H1 (cell line): ENCODE data around the gene SOWAHC. TPM values are rescaled to one million over a fixed set of nuclear protein-coding genes. Genes with fewer than 3 reads are reported as not detected.

ENCODE experiments used
- CTCF ChIA-PET: fragments of 300-600 bp; sonication (Branson Sonifier 250); formaldehyde crosslinking; loops from one replicate; lab custom pipeline; 2021; ENCODE audit not compliant: partially characterized antibody; lab: Charles Lee
- POLR2A ChIA-PET: fragments of 300-600 bp; sonication (Branson Sonifier 250); formaldehyde crosslinking; loops from one replicate; lab custom pipeline; 2021; ENCODE audit warnings: inconsistent platforms; ENCODE audit not compliant: partially characterized antibody; lab: Charles Lee
- DNase-seq, 2 experiments: peaks; one replicate each; pipeline versions ENCODE4 v3.0.0 to v3.0.0-alpha.2; 2010 to 2022; ENCODE audit warnings: low spot score in 2 of 2, low read depth in 1 of 2, mixed read lengths in 1 of 2
- FAIRE-seq: peaks from 2 replicates; lab custom pipeline; 2011; peaks lifted over from hg19 to GRCh38; lab: Jason Lieb, UNC
- H2AFZ ChIP-seq: 2 replicates; pipeline ENCODE4 v1.8.1; 2012; ENCODE audit warnings: low read length, inconsistent platforms
- H2AK5ac ChIP-seq: 2 replicates; pipeline ENCODE4 v1.6.1; 2013; ENCODE audit warnings: low read depth, low read length
- H2BK120ac ChIP-seq: replicated peaks from 2 replicates; pipeline ENCODE3; 2013; ENCODE audit warnings: low read depth, low read length, inconsistent platforms
- H2BK12ac ChIP-seq: 2 replicates; pipeline ENCODE4 v1.6.1; 2013; ENCODE audit warnings: low read depth, low read length
- H2BK15ac ChIP-seq: 2 replicates; pipeline ENCODE4 v1.6.1; 2013; ENCODE audit warnings: low read length
- H2BK20ac ChIP-seq: 2 replicates; pipeline ENCODE4 v1.6.1; 2013; ENCODE audit warnings: low read length
- H2BK5ac ChIP-seq: 2 replicates; pipeline ENCODE4 v1.6.1; 2013; ENCODE audit warnings: low read depth, low read length
- H3K14ac ChIP-seq: 2 replicates; pipeline ENCODE4 v1.6.1; 2013; ENCODE audit warnings: inconsistent platforms; ENCODE audit not compliant: insufficient read length
- H3K18ac ChIP-seq: 2 replicates; pipeline ENCODE4 v1.6.1; 2013; ENCODE audit warnings: low read length; ENCODE audit errors: extremely low read depth
- H3K23ac ChIP-seq: 2 replicates; pipeline ENCODE4 v1.6.1; 2013; ENCODE audit warnings: inconsistent platforms; ENCODE audit not compliant: insufficient read length
- H3K23me2 ChIP-seq: 2 replicates; pipeline ENCODE4 v1.6.1; 2013; ENCODE audit warnings: low read depth, low read length
- H3K27ac ChIP-seq: 2 replicates; pipeline ENCODE4 v1.6.1; 2011; ENCODE audit warnings: low read depth, low read length, inconsistent platforms
- H3K27me3 ChIP-seq, 4 experiments: replicated peaks in 1 of 4; 1 replicate in 1 of 4; 2 replicates in 3 of 4; pipeline versions ENCODE4 v1.6.1 to v1.8.1; 2011 to 2013; ENCODE audit warnings: low read length in 3 of 4, mild to moderate bottlenecking in 3 of 4, inconsistent platforms in 2 of 4, mixed read lengths in 2 of 4, moderate library complexity in 1 of 4; ENCODE audit not compliant: control insufficient read depth in 3 of 4, insufficient read depth in 3 of 4; ENCODE audit errors: extremely low read depth in 1 of 4
- H3K36me3 ChIP-seq, 4 experiments: 2 replicates each; pipeline versions ENCODE4 v1.6.1 to v1.8.1; 2011 to 2013; ENCODE audit warnings: mild to moderate bottlenecking in 4 of 4, low read length in 3 of 4, moderate library complexity in 2 of 4, control low read depth in 1 of 4, inconsistent platforms in 1 of 4; ENCODE audit not compliant: insufficient read depth in 4 of 4, control insufficient read depth in 2 of 4
- H3K4ac ChIP-seq: replicated peaks from 2 replicates; pipeline ENCODE3; 2013; ENCODE audit warnings: low read length, low read depth, mixed read lengths, inconsistent platforms; ENCODE audit not compliant: insufficient read length
- H3K4me1 ChIP-seq, 4 experiments: replicated peaks in 1 of 4; 1 replicate in 1 of 4; 2 replicates in 3 of 4; pipeline versions ENCODE4 v1.6.1 to v1.8.1; 2011 to 2013; ENCODE audit warnings: low read length in 3 of 4, inconsistent platforms in 2 of 4, mixed read lengths in 1 of 4; ENCODE audit not compliant: insufficient read depth in 4 of 4, control insufficient read depth in 3 of 4
- H3K4me2 ChIP-seq, 2 experiments: 2 replicates each; pipeline versions ENCODE4 v1.6.1 to v1.8.1; 2011 to 2013; ENCODE audit warnings: low read depth in 2 of 2, low read length in 2 of 2, control low read depth in 1 of 2, inconsistent platforms in 1 of 2, mild to moderate bottlenecking in 1 of 2; ENCODE audit not compliant: insufficient read depth in 1 of 2
- H3K4me3 ChIP-seq, 4 experiments: fragments of 200-600, 300-600 bp in 1 of 4; sonication (generic), shearing (Covaris generic), sonication (Bioruptor Twin) in 1 of 4; 2 replicates each; pipeline versions ENCODE4 v1.5.1 to v1.8.1; 2011 to 2016; ENCODE audit warnings: low read length in 4 of 4, low read depth in 3 of 4, control low read depth in 2 of 4, inconsistent platforms in 2 of 4, mild to moderate bottlenecking in 2 of 4, mixed read lengths in 1 of 4, moderate library complexity in 1 of 4; ENCODE audit not compliant: insufficient read depth in 2 of 4; ENCODE audit errors: extremely low read depth in 1 of 4
- H3K56ac ChIP-seq: replicated peaks from 2 replicates; pipeline ENCODE3; 2013; ENCODE audit warnings: low read depth, mild to moderate bottlenecking, mixed read lengths, low read length, inconsistent platforms; ENCODE audit not compliant: insufficient read length
- H3K79me1 ChIP-seq: 2 replicates; pipeline ENCODE4 v1.6.1; 2013; ENCODE audit warnings: low read depth, low read length, control low read depth
- H3K79me2 ChIP-seq, 2 experiments: 2 replicates each; pipeline versions ENCODE4 v1.6.1 to v1.8.1; 2012 to 2013; ENCODE audit warnings: low read length in 2 of 2, mild to moderate bottlenecking in 2 of 2, inconsistent platforms in 1 of 2; ENCODE audit not compliant: insufficient read depth in 2 of 2, control insufficient read depth in 1 of 2
- H3K9ac ChIP-seq, 4 experiments: replicated peaks in 1 of 4; 1 replicate in 1 of 4; 2 replicates in 3 of 4; pipeline versions ENCODE4 v1.6.1 to v1.8.1; 2011 to 2013; ENCODE audit warnings: low read depth in 3 of 4, low read length in 3 of 4, control low read depth in 2 of 4, mild to moderate bottlenecking in 2 of 4, moderate library complexity in 2 of 4, inconsistent platforms in 1 of 4; ENCODE audit errors: extremely low read depth in 1 of 4
- H3K9me3 ChIP-seq, 2 experiments: 2 replicates each; pipeline versions ENCODE4 v1.6.1 to v1.8.1; 2012 to 2013; ENCODE audit warnings: mild to moderate bottlenecking in 2 of 2, moderate library complexity in 2 of 2, control low read depth in 1 of 2, inconsistent platforms in 1 of 2, low read depth in 1 of 2, low read length in 1 of 2, mixed read lengths in 1 of 2; ENCODE audit not compliant: insufficient read depth in 2 of 2
- H4K20me1 ChIP-seq, 2 experiments: replicated peaks in 1 of 2; 2 replicates each; pipeline versions ENCODE3 to v1.8.1; 2011 to 2013; ENCODE audit warnings: inconsistent platforms in 2 of 2, low read length in 2 of 2, mild to moderate bottlenecking in 1 of 2; ENCODE audit not compliant: insufficient read depth in 2 of 2, control insufficient read depth in 1 of 2
- H4K5ac ChIP-seq: 2 replicates; pipeline ENCODE4 v1.6.1; 2013; ENCODE audit warnings: low read length, low read depth, mixed read lengths, inconsistent platforms; ENCODE audit not compliant: insufficient read length
- H4K8ac ChIP-seq: 2 replicates; pipeline ENCODE4 v1.8.0; 2013; ENCODE audit warnings: mild to moderate bottlenecking, moderate library complexity, low read length, inconsistent platforms; ENCODE audit not compliant: insufficient read depth; ENCODE audit errors: extremely low read depth
- H4K91ac ChIP-seq: replicated peaks from 2 replicates; pipeline ENCODE3; 2013; ENCODE audit warnings: low read length, mixed read lengths, inconsistent platforms; ENCODE audit not compliant: insufficient read length
- BACH1 ChIP-seq: IDR thresholded peaks from 2 replicates; pipeline ENCODE4 v1.6.1; 2012; ENCODE audit warnings: low read length, improper control_type of control experiment
- CTCF ChIP-seq, 3 experiments: IDR thresholded peaks; 1 replicate in 2 of 3; 2 replicates in 1 of 3; pipeline versions ENCODE4 v1.5.1 to v1.6.1; 2011; ENCODE audit warnings: low read length in 3 of 3, mild to moderate bottlenecking in 3 of 3, inconsistent platforms in 2 of 3, low read depth in 1 of 3, moderate library complexity in 1 of 3; ENCODE audit not compliant: insufficient read depth in 1 of 3; ENCODE audit errors: control extremely low read depth in 1 of 3
- E2F6 ChIP-seq: IDR thresholded peaks from 2 replicates; pipeline ENCODE4 v1.6.1; 2012; ENCODE audit warnings: inconsistent platforms
- HDAC2 ChIP-seq, 2 experiments: fragments of 300-600 bp in 1 of 2; sonication (generic) in 1 of 2; IDR thresholded peaks; 2 replicates each; pipeline ENCODE4 v1.6.1; 2011 to 2012; ENCODE audit warnings: low read depth in 2 of 2, low read length in 2 of 2, mild to moderate bottlenecking in 2 of 2, moderate library complexity in 2 of 2, borderline replicate concordance in 1 of 2, inconsistent platforms in 1 of 2
- KDM1A ChIP-seq: fragments of 200-600, 300-600 bp; sonication (generic); IDR thresholded peaks from 2 replicates; pipeline ENCODE4 v1.7.1; 2016; ENCODE audit warnings: mild to moderate bottlenecking, low read length, borderline replicate concordance
- MAFK ChIP-seq: IDR thresholded peaks from 2 replicates; pipeline ENCODE4 v1.6.1; 2012; ENCODE audit warnings: low read depth, mild to moderate bottlenecking, improper control_type of control experiment, low read length
- RXRA ChIP-seq: IDR thresholded peaks from 2 replicates; pipeline ENCODE4 v1.6.1; 2011; ENCODE audit warnings: low read depth, mild to moderate bottlenecking, low read length, moderate library complexity; ENCODE audit not compliant: insufficient read depth
- SUZ12 ChIP-seq: fragments of 200-600 bp; sonication (generic); IDR thresholded peaks from 2 replicates; pipeline ENCODE4 v1.6.1; 2012; ENCODE audit warnings: mild to moderate bottlenecking, inconsistent platforms, low read length, moderate library complexity, mixed read lengths
- TAF1 ChIP-seq: IDR thresholded peaks from 2 replicates; pipeline ENCODE4 v1.6.1; 2011; ENCODE audit warnings: mild to moderate bottlenecking, low read depth, low read length
- WGBS, 2 experiments: shearing (Covaris generic) in 1 of 2; methylation state at CpG; one replicate each; pipeline versions ENCODE4 v1.1.6 to v1.1.7; 2013 to 2015; ENCODE audit warnings: low lambda C conversion rate in 2 of 2, mixed read lengths in 2 of 2, inconsistent platforms in 1 of 2, low coverage in 1 of 2, missing lambda C conversion rate in 1 of 2; ENCODE audit not compliant: insufficient replicate concordance in 2 of 2, insufficient coverage in 1 of 2, insufficient read length in 1 of 2; ENCODE audit errors: extremely low coverage in 1 of 2, missing lambda C conversion rate in 1 of 2; 5-methylcytosine and 5-hydroxymethylcytosine counted together
- polyA plus RNA-seq, 7 experiments: library from polyadenylated mRNA; depleted of rRNA in 3 of 7; stranded (reverse) in 5 of 7; unstranded in 2 of 7; fragments of >200 nt in 5 of 7; fragments of 200-250 nt in 2 of 7; gene quantifications; 1 replicate in 5 of 7; 2 replicates in 1 of 7; 4 replicates in 1 of 7; pipeline versions ENCODE4 v1.2.1 to v1.2.3, GENCODE V29; 2011 to 2013; ENCODE audit warnings: missing spikeins in 2 of 7, mixed read lengths in 2 of 7
- total RNA-seq: library from RNA; stranded (reverse); fragmentation: NEBNext Ultra II Directional; extraction: Animal tissue kit (Norgen Biotek cat#: 25700); gene quantifications from 2 replicates; pipeline ENCODE4 v1.2.1, GENCODE V29; 2021

Gene SOWAHC
- total and polyA plus RNA-seq, 2 of the 8 experiments (the other 6 are each of a cell fraction or from before 2014, with no cell fraction given), result 3.1 to 17.8 TPM

GRCh38 chr2:109635426-109636304 lies 21.5 kb downstream of the SOWAHC start:
- WGBS, 2 experiments, result 87% methylated on average over 11 of the region's 11 CpGs; no CpG with 5 or more reads in 1 of the 2 experiments
- no peak for TF ChIP-seq MAFK
- TF ChIP-seq TAF1, result no peak
- no peak for TF ChIP-seq KDM1A
- no peak for TF ChIP-seq HDAC2 (IDR thresholded peaks at IDR 0.05; ENCODE audit: borderline replicate concordance in 1 of 2, low read depth in 2 of 2, low read length in 2 of 2)
- no peak for TF ChIP-seq BACH1
- no peak for TF ChIP-seq RXRA
- no peak for TF ChIP-seq CTCF (IDR thresholded peaks at IDR 0.05; ENCODE audit: control extremely low read depth in 1 of 3, insufficient read depth in 1 of 3, low read depth in 1 of 3, low read length in 3 of 3)
- TF ChIP-seq SUZ12, result no peak
- TF ChIP-seq E2F6, result no peak

More at GRCh38 chr2:109635426-109636304, 21.5 kb downstream of the SOWAHC start:
- Histone ChIP-seq H3K4me1 (no peaks in the 10 kb centered on the region), H3K23me2 (no peaks in the 10 kb centered on the region), H2BK120ac (no peak overlapping the region), H3K9me3 (no peaks in the 10 kb centered on the region), H2BK5ac (no peak overlapping the region), H3K4me3 (no peak overlapping the region), H4K8ac (no peak overlapping the region), H2BK15ac (no peak overlapping the region), H3K56ac (no peak overlapping the region), H2AFZ (no peak overlapping the region), H4K5ac (no peak overlapping the region), H3K18ac (no peak overlapping the region), H3K4ac (no peak overlapping the region), H3K4me2 (no peak overlapping the region), H3K27me3 (no peaks in the 10 kb centered on the region), H3K14ac (no peak overlapping the region), H4K91ac (no peak overlapping the region), H4K20me1 (no peaks in the 10 kb centered on the region), H2BK12ac (no peak overlapping the region), H3K27ac (no peak overlapping the region), H3K9ac (no peak overlapping the region), H3K23ac (no peak overlapping the region), H2AK5ac (no peak overlapping the region), H3K79me1 (no peaks in the 10 kb centered on the region), H2BK20ac (no peak overlapping the region), H3K36me3 (no peaks in the 10 kb centered on the region), H3K79me2 (no peaks in the 10 kb centered on the region)
- ChIA-PET POLR2A (no interaction called here), CTCF (no interaction called here)
- DNase-seq, result no peak
- FAIRE-seq, result no peak
